ENCODE results near the gene MSMP.
A peak's percentile ranks its signal among the peaks of the same experiment; 100 is the strongest.

MSMP gene

DNA sequence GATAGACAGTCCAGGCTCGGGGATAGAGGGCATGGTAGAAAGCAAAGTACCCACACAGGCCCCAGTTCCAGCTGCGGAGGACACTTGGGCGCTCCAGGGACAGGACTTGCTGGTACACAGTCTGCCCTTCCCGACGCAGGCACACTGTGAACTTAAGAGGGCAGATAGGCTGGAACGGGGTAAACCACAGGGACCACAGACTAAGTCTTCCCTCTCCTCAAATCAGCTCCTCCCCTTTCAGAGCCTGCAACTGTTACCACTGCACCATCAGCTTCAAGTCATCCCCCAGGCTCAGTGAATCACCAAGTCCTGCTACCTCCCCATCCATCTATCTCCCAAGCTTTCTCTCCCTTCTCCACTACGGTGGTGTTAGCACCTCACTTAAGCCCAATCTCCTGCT lies 12.3 kb downstream of the MSMP start:
- DNase-seq = no peak

DNA sequence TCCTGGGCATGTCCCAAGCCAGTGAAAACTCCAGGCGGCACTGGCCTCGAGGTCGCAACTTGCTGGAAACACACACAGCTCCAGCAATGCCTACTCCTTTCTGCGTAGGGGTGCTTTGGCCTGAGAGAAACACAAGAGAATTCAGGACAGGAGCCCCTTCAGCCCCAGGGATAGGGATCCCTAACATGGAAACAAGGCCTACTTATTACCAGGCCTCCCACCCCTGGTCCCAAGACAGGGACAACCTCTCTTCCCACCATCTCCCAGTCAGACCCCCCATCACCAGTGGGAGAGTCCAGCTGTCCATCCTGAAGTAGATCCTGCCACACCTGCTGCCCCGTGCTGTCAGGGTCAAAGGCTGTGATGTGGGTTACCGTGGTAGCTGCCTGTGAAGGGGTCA lies 13.8 kb downstream of the MSMP start:
- DNase-seq = no peak

DNA sequence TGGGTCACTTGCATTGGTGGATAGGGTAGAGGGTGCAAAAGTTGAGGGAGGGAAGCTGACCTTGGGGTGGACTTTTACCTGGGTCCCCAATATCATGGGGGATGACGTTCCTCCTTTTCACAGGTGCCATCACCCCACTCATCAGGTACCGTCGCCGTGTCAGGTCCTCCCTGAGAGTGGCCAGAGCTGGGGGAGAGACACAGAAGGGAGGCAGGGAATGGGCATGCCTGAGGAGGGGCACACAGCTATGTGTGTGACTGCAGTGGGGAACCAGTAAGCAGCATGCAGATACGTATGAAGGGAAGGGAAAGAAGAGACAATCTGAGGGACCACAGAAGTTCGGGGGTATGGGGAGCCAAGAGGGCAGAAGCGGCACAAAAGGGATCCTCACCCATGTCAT lies 15.2 kb downstream of the MSMP start:
- DNase-seq = no peak

DNA sequence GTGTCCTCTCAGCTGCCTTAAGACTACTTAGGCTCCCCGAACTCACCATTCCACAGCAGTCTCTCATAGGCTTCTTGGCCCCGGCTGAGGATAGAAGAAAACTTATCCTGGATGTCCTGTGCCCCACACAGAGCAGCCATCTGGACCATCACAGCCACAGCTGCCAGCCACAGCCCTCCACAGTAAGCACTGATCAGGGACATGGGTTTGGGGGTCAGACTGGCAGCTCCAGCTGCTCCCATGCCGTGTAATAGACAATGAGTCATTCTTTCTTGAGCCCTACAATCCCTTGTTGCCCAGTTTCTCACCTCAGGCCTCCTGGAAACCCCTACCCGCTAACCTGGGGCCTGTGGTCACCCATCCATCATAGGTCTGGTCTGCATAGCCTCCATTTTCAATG lies 15.9 kb downstream of the MSMP start:
- DNase-seq = no peak

DNA sequence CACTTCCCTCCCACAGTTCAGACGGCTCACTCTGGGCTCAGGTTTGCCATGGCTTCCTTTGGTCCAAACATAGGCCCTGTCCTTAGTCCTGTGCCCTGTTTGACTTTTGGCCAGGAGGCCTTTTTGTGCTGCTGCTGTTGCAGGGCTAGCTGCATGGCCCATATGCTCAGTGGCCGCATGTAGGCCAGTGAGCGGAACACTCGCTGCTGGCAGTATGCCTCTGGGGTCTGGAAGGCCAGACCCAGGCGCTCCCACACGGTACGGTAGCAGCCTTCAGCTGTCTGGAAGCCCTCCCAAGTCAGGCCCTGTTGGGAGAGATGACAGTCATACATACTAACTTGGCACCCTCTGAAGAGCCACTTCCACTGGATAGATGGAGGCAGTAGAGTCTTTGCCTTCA lies 16.9 kb downstream of the MSMP start:
- DNase-seq = no peak

DNA sequence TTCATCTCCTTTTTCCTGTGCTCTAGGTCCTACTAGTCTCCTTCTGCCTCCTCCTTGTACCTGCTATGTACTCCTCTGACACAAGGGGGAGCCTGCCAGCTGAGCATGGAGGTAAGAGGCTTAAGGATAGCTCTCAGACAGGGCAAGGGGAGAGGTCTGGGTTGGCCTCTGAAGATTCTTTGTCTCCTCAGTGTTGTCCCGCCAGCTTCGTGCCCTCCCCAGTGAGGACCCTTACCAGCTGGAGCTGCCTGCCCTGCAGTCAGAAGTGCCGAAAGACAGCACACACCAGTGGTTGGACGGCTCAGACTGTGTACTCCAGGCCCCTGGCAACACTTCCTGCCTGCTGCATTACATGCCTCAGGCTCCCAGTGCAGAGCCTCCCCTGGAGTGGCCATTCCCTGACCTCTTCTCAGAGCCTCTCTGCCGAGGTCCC lies 17.9 kb downstream of the MSMP start:
- DNase-seq = peak; percentile 28

DNA sequence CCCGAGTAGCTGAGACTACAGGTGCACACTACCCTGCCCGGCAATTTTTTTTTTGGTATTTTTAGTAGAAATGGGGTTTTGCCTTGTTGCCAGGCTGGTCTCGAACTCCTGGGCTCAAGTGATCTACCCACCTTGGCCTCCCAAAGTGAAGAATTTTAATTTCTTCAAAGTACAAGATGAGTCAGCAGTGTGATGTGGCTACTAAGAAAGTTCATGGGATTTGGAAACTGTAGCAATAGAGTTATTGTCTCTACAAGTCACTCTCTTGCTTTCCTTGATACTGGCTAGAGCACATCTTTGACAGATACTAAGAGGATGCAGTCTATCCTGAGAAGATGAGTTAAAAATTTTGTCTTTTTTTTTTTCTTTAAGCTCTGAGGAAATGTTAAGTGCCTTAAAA lies 20.0 kb downstream of the MSMP start:
- DNase-seq = no peak

DNA sequence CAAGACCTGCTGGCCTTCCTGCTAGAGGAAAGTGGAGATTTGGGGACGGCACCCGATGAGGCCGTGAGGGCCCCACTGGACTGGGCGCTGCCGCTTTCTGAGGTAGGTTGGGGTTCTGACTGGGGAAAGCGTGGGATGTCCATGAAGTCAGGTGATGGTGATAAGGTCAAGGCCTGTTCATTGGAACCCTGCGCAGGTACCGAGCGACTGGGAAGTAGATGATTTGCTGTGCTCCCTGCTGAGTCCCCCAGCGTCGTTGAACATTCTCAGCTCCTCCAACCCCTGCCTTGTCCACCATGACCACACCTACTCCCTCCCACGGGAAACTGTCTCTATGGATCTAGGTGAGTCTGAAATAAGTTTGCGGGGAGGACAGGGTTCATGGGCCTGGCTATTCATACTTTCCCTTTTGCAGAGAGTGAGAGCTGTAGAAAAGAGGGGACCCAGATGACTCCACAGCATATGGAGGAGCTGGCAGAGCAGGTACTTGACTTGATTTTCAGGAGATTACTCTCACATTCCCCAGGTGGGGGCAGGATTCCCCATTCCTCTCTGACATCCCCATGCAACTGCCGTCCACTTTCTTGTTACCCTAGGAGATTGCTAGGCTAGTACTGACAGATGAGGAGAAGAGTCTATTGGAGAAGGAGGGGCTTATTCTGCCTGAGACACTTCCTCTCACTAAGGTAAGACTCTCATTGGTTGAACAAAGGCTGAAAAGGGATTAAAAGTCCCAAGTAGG lies 21.1 kb downstream of the MSMP start:
- DNase-seq = no peak

DNA sequence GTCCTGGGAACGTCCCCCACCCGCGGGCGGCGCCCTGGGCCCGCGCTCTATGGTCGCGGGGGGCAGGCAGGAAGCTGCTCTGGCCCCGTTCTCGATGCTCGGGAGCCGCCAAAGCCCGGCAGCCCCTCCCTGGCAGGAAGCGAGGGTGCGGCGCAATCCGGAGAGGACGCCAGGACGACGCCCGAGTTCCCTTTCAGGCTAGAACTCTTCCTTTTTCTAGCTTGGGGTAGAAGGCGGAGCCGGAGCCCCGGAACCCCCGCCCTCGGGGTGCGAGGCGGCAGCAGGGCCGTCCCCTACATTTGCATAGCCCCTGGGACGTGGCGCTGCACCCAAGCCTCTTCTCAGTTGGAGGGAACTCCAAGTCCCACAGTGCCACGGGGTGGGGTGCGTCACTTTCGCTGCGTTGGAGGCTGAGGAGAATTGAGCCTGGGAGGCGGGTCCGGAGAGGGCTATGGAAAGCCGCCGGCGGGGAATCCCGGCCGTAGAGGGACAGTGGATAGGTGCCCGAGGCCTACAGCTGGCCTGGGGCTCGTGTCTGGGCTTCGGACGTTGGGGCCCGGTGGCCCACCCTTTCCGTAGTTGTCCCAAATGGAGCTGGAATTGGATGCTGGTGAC lies 21.8 kb downstream of the MSMP start, which contains the start of the genes CREB3 and TLN1:
TSS of gene CREB3 (plus strand) at position 482 of the 615 bp plus-strand sequence. CDS start at position 589, 107 bp downstream.
TSS of gene TLN1 (minus strand) at position 11 of the 615 bp plus-strand sequence. CDS start 6,501 bp downstream, outside the sequence.
- DNase-seq = peak; percentile 98

DNA sequence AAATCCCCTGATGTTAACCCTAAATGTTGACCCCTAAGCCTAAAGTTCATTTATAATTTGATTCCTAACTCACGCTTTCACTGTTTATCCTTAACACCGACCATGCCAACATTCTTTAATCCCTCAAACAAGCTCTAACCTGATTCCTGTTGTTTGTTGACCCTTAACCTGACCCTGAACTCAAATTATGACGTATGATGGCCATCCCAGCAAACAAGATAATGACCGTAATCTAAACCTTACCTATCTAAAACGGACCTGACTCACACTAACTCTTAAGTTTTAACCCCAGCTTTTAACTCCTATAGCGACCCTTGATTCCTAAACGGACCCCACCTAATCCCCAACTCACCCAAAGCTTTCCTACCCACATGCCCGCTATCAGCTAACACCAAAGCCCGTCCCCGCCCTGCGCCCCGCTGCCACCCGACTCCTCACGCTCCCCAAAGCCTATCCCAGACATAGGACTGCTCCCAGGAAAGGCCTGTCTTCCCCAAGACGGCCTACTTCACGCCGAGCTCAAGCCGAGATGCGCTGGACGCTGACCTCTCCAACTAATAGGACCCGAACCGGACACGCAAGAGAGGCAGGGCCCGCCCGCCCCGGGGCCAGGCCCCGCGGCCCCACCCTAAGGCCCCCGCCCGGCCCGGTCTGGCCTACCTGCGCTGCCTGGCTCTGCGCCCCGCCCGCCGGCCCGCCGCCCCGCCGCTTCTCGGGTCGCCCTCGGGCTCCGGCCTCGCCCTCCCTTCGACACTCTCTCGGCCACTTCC lies 22.5 kb downstream of the MSMP start:
- DNase-seq = no peak

DNA sequence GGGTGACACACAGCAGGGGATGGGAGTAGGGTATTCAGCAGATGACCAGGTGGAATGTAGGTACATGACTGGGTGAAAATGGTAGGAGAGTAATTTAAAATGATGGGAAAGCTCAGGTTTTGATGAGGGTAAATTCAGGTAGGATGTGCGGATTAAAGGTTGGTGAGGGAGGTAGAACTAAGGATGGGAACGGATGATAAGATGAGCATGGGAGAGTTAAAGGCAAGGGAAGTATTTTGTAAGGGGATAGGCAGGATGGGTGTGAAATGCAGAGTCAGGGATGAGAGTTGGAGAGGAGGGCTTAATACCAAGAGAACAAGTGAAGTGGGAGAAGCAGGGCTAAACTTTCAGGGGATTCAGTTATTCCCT lies 23.6 kb downstream of the MSMP start:
- no peak for DNase-seq

DNA sequence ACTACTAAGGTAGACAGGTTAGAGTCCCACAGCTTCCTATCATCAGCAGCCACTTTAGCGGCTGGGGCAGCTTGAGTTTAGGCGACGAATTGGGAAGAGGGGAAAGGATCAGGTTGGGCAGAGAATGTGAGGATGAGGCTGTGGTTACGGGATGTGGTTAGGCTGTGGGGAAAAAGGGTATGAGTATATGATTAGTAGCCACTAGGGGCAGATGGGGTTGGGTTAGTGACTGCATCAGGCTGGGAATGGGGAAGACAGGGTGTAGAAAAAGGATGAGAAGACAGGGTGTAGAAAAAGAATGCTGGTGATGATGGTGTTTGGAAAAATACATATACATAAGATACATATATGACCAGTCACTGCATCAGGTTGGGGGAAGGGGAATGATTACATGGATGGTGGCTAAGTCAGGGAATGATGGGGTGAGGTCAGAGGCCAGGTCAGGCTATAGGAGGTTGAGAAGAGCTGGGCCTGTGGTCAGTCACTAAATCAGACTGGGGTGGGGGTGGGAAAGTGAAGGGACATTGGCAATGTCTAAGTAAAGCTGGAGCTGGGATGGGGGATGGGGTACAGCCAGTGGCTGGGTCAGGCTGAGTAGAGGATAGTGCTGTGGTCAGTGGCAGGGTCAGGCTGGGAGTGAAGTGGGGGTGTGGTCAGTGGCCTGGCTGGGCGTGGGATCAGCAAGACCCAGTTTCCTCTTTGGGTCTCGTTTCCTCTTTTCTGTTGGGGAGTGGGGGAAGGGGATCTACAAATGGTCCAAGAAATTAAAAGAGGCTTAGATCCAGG lies 24.2 kb downstream of the MSMP start:
- peak; percentile 13 for DNase-seq

DNA sequence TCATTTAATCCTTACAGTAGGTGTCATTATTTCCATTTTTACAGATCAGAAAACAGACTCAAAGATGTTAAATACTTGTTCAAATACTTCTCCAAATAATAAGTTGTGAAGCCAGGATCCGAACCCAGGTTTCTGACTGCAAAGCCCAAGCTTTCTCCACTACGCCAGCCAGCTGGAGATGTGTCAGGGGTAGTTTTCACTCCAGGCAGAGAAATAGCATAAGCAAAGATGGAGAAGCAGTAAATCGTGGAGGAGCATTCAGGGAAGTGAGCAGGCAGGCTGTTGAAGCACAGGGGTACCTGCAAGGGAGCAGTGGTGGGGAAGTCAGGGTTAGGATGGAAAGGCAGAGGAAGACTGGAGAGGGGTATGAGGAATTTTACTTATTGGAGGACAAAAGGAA lies 25.0 kb downstream of the MSMP start:
- no peak for DNase-seq

DNA sequence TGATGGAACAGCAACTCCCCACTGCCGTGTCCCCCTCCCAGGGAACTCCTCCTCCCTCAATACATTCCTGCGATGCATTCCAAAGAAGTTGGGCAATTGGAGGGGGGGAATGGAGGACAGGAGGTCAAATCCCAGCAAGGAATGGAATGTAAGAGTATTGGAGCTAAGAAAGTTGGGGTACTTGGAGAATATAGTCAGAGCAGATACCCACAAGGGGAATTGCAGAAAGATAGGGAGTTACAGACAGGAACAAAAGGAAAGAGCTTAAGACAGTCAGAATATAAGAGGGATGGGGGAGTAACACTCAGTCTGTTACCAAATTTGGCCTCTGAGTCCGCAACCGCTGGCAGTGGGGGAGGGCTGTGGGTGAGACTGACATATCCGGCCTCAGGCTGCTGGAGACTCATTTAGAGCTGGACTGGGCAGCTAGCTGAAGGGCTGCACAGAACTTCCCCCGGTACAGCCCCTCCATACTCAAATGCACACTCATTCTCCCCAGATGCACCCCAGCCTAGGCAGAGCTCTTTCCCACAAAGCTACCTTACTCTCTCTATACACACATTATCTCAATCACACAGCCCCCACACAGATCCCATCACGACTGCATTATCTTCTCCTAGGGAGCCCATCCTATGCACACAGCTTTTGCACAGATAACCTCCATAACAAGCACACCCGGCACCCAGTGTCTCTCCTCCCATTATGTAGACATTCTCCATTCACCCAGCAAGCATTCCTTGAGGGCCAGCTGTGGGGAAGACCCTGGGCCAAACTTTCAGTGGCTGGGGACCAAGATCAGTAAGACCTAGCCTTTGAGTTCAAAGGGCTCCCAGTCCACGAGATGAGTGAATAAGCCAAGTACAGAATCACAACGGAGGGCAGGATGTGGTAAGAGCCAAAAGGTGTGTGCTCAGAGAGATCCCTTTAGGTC lies 25.8 kb downstream of the MSMP start:
- DNase-seq = peak; percentile 12

DNA sequence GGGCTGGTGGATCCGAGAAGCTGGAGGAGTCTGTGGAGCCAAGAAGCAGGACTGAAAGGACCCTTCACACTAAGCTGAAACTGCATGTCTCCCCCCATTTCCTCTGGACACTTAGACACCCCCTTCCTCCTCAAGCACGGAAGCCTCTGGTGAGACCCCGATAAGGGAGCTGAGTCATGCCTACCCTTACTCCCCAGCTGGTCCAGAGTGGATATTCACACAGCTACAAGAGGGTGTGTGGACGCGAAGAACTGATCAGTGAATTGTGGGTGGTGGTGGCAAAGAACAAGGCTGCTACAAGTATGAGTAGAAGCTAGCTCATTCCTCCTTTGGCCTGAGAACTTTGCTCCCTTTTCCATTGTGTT lies 26.4 kb downstream of the MSMP start:
- no peak for DNase-seq

DNA sequence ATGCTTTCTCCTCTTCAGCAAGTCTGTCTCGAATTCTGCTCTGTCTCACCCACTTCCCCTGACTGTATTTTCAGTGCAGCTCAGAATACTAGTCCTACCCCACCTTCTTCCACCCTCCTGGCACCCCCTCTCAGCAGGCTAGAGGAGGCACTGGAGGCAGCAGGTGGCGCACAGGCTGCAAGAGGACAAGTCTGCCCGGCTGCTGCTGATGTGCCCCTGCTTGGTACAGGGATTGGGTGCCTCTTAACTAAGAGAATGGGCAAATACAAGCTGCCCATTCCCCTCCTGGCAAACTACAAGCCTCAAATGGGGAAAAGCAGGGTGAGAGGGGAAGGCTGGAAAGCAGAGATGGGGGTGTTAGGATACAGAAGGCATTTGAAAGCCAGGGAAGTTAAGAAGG lies 27.1 kb downstream of the MSMP start:
- no peak for DNase-seq

DNA sequence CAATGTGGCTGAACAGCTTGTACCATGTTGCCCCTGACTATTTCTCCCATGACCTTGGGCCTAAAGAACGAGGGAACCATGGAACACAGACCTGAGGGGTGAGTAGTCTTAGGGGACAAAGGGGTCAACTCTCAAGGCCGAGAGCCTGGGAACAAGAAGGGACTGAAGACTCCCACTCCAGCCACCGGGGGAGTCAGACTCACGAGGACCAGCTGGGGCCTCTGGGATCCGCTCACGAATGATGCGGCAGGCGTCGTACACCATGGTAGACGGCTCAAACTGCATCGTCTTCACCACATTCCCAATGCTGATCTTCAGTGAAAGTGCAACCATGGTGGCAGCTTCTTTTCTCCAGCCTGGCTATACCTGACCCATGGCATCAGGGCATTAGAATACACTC lies 28.7 kb downstream of the MSMP start:
- no peak for DNase-seq

DNA sequence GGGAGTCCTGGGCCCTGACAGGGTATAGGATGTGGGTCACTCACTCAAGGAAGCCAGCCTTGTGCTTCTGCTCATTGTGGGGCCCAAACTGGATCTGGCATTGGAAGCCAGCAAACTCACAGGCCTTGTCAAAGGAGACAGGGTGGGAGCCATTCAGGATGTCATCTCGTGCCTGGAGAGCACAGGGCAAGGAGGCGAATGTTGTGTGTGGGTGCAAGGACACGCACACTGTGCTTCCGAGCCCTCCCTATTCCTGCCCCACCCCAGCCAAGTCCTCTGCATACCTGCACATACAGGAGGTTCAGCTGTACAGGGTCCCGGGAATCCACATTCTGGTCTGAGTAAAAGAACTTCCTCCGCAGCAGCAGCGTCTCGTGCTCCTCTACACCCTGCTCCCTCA lies 30.2 kb downstream of the MSMP start:
- DNase-seq = no peak

DNA sequence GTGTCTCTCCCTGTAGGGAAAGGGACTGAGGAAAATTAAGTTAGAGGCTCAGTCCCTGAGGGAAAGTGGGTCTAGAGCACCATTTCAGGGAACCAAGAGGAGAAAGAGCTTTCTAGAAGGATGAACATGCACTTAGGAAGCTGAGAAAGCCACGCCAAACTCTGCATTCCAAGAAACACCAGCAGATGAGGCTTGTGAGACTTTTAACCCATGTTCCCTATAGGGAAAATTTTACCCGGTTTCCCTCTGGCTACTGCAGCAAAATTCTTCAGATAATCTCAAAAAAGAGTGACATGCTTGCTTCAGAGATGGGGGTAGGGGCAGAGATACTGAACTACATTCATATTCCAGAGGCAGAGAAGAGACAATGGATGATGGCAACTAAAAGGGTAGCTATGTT lies 30.6 kb downstream of the MSMP start:
- no peak for DNase-seq

DNA sequence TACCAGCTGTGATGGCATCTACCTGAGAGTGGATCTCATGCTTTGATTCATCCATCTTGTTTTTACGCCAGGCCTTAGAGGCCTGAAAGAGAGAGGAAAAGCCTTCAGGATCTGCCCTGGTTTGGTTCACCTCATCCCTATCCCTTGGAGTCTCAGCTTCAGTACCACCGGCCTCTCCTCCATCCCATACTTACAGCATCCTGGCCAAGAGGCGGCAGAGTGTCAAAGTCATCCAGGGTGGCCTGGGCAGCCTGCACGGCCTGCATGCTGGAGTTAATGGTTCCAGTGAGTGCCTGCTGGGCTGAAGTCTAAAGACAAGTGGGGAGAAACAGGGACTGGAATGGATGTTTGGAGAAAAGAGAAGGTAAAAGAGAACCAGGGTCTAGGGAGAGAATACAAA lies 34.5 kb downstream of the MSMP start:
- no peak for DNase-seq

DNA sequence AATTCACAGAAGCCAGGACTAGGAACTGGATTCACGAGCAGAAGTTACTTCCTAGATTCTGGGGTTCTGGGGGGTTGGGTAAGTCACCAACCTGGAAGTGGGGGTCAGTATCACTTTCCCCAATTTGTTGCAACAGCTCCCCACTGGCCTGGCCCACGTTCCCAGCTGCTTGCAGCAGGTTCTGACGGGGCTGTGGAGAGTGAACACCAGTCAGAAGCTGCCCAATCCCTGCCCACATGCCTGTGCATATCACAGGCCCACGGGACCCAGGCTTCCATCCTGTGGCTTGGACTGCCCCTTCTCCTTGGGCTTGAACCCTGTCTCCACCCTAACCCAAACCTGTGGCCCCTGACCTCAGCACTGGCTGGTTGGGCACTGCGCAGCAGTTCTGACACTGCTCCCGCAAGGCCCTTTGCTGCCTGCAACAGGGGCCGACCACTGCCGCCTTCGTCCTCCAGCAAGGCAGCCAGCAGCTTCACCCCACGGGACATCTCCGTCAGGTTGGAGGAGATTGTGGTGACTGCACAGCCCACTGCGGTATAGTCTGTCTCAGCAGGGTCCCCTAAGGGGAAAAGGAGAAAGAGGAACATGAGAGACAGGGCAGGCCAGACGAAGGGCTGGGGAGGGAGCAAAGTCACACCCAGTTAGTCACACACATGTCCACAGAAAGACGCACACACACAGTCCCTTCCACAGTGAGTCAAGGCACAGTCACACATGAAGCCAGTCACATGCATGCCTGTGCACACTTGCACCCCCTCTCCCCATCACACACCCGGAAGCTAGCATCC lies 35.2 kb downstream of the MSMP start:
- DNase-seq = no peak

Measured in midbrain (tissue), 1 donor.